Effector memory CD8-positive, alpha-beta T cell (primary cell): ENCODE measurements around the gene RNGTT.
"Not testable (repeated sequence)": the region's sequence is repeated elsewhere in the genome, so short reads cannot be mapped to it uniquely, and the experiment has no call there.

Experiments
- ATAC-seq: fragments of 150-1000 bp; cut with Tn5 transposase; replicated peaks from 2 replicates; pipeline ENCODE4 v1.10.0; 2021; ENCODE audit warnings: mild to moderate bottlenecking, moderate library complexity
- DNase-seq, 3 experiments: peaks; one replicate each; pipeline ENCODE4 v3.0.0; 2021
- H3K27ac Mint-ChIP-seq, 2 donors: one replicate each; pipeline ENCODE4 v1.8.0; 2022; ENCODE audit warnings: mild to moderate bottlenecking in 2 of 2, mixed read lengths in 2 of 2, moderate library complexity in 2 of 2
- H3K27me3 Mint-ChIP-seq, 2 donors: one replicate each; pipeline ENCODE4 v1.8.0; 2022; ENCODE audit warnings: mixed read lengths in 2 of 2
- H3K36me3 Mint-ChIP-seq: one replicate; pipeline ENCODE4 v1.8.0; 2022; ENCODE audit warnings: mild to moderate bottlenecking, moderate library complexity, mixed read lengths; ENCODE audit not compliant: insufficient read depth
- H3K4me1 Mint-ChIP-seq, 2 donors: one replicate each; pipeline ENCODE4 v1.8.0; 2022; ENCODE audit warnings: low read depth in 2 of 2, mixed read lengths in 2 of 2
- H3K4me3 Mint-ChIP-seq, 2 donors: one replicate each; pipeline ENCODE4 v1.8.0; 2022; ENCODE audit warnings: mild to moderate bottlenecking in 2 of 2, mixed read lengths in 2 of 2, moderate library complexity in 2 of 2
- H3K9me3 Mint-ChIP-seq, 2 donors: one replicate each; pipeline ENCODE4 v1.8.0; 2022; ENCODE audit warnings: mixed read lengths in 2 of 2

The RNGTT gene

DNA sequence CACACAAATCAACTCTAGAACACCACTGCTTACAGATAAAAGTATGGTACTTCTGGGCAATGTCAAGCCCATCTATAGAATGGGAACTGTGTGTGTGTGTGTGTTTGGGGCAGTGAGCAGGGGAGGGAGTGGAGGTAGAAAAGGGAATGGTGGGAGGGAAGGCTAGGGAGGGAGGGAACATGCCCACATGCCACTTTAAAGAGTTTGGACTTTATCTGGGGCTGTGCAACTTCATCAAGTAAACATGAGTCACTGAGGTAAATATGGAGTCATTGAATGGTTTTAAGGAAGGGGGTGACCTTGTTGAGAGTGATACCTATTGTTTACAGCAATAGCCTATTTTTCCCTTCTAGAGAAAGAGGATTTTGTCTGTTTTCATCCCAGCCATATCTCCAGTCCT is 22.5 kb upstream of the RNGTT start:
- Mint-ChIP-seq H3K36me3 (peaks cover 3% of the 10 kb centered on the region), H3K27me3 (no peaks in the 10 kb centered on the region), H3K27ac (no peak overlapping the region), H3K9me3 (no peaks in the 10 kb centered on the region), H3K4me3 (no peak overlapping the region), H3K4me1 (no peaks in the 10 kb centered on the region)
- no peak for DNase-seq
- ATAC-seq: no peak

DNA sequence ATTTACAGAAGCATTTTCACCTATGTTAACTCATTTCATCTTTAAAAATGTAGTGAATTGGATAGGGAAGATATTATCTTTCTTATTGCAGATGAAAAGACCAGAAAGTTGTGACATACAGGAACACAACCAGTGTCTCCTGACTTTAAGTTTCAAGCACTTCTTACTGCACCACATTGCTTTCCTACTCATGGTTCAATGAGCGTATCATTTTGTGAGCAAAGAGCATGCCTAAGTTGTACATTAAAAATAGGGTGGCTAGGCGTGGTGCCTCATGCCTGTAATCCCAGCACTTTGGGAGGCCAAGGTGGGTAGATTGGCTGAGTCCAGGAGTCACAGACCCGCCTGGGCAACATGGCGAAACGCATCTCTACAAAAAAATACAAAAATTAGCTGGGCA is 21.2 kb upstream of the RNGTT start:
- no peaks in the 10 kb centered on the region for H3K9me3 Mint-ChIP-seq
- no peak overlapping the region for H3K4me3 Mint-ChIP-seq
- H3K27ac Mint-ChIP-seq: no peak overlapping the region
- H3K4me1 Mint-ChIP-seq: no peaks in the 10 kb centered on the region
- no peak for DNase-seq
- no peak for ATAC-seq
- no peaks in the 10 kb centered on the region for H3K27me3 Mint-ChIP-seq
- peaks cover 3% of the 10 kb centered on the region for H3K36me3 Mint-ChIP-seq

DNA sequence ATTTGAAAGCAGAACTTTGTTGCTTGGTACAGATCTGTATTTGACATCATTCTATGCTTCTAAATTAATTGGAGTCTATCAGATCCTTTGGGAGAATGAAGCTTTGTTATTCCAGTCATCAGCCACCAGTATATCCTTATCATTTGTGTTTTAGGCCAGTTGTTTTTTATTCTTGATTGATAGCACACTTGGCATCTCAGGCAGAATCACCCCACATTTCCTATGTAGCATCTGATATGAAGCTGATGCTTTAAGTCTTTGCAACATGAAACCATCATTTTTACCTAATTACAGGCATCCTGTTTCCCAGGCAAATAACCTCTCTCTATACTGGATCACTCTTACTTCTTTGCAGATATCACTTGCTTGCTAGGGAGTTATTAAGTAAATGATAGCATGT is 20.7 kb upstream of the RNGTT start:
- no peak overlapping the region for H3K4me3 Mint-ChIP-seq
- H3K9me3 Mint-ChIP-seq: no peaks in the 10 kb centered on the region
- DNase-seq: no peak
- no peak for ATAC-seq
- no peak overlapping the region for H3K27ac Mint-ChIP-seq
- H3K27me3 Mint-ChIP-seq: no peaks in the 10 kb centered on the region
- no peaks in the 10 kb centered on the region for H3K4me1 Mint-ChIP-seq
- peaks cover 3% of the 10 kb centered on the region for H3K36me3 Mint-ChIP-seq

DNA sequence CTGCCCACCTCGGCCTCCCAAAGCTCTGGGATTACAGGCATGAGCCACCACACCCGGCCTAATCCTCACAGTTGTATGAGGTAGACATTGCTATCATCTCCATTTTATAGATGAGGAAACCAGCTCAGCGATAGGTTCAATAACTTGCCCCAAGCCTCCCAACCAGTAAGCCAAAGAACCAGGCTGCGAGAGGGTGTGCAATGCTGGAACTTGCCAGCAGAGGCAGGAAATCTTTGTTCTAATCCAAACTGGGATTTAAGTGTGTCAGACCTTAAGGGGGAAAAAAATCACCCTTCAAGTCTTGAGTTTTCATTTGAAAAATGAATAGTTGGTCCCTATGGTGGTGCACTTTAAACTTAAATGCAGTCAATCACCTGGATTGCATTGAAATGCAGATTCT is 20.1 kb upstream of the RNGTT start:
- no peaks in the 10 kb centered on the region for H3K27me3 Mint-ChIP-seq
- no peaks in the 10 kb centered on the region for H3K4me1 Mint-ChIP-seq
- H3K36me3 Mint-ChIP-seq: peaks cover 3% of the 10 kb centered on the region
- H3K9me3 Mint-ChIP-seq: no peaks in the 10 kb centered on the region
- DNase-seq (no peak), ATAC-seq (no peak)
- H3K27ac Mint-ChIP-seq: no peak overlapping the region
- H3K4me3 Mint-ChIP-seq: no peak overlapping the region

DNA sequence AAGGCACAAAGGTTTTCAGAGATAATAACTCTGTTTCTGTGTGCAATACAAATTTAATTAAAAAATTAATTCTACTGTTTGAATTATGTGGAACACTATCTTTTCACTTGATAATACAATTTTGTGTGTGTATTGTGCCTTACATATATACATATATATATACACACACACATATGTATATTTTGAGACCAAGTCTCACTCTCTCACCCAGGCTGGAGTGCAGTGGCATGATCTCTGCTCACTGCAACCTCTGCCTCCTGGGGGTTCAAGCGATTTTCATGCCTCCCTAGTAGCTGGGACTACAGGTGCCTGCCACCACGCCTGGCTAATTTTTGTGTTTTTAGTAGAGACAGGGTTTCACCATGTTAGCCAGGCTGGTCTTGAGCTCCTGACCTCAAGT is 19.7 kb upstream of the RNGTT start:
- not testable (repeated sequence) for H3K27me3 Mint-ChIP-seq, H3K9me3 Mint-ChIP-seq, ATAC-seq, H3K4me1 Mint-ChIP-seq, H3K4me3 Mint-ChIP-seq, H3K27ac Mint-ChIP-seq, DNase-seq, H3K36me3 Mint-ChIP-seq

DNA sequence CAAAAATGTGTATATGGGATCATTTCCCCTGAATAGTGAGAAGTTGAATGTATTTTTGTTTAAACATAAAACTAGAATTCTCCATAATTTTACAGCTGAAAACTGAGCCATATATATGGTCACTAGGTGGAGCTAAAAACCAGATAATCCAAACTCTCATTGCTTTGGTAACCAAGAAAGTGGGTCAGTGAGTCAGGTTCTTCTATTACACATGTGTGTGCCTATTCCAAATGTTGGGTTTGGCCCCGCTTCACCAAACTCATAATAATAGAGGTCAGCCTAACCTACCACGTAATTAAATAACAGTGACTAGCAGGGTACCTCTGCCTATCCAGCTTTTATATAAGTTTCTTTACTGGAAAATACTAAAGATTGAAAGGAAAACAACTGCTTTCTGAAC is 19.3 kb upstream of the RNGTT start:
- peaks cover 3% of the 10 kb centered on the region for H3K36me3 Mint-ChIP-seq
- no peaks in the 10 kb centered on the region for H3K9me3 Mint-ChIP-seq
- H3K4me3 Mint-ChIP-seq: no peak overlapping the region
- DNase-seq (peak in 2 of 3 experiments; percentile 13 to 18), ATAC-seq (peak; percentile 99)
- H3K4me1 Mint-ChIP-seq: no peaks in the 10 kb centered on the region
- H3K27ac Mint-ChIP-seq: no peak overlapping the region
- H3K27me3 Mint-ChIP-seq: no peaks in the 10 kb centered on the region

DNA sequence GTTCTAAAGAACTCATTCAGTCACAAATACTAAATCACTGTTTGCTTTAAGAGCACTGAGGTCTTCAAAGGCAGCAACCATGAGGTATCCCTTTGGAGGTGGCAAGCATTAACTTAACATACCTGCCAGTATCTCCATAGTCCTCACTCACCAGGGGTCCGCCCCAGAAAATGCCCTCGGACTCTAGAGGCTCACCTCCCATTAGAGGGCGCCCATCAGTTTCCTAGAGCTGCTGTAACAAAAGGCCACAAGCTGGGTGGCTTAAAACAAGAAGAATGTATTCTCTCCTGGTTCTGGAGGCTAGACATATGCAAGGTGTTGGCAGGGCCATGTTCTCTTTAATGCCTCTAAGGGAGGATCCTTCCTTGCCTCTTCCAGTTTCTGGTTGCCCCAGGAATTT is 12.0 kb upstream of the RNGTT start:
- no peak for ATAC-seq
- no peaks in the 10 kb centered on the region for H3K4me1 Mint-ChIP-seq
- DNase-seq: no peak
- no peak overlapping the region for H3K4me3 Mint-ChIP-seq
- H3K9me3 Mint-ChIP-seq: no peaks in the 10 kb centered on the region
- no peaks in the 10 kb centered on the region for H3K27me3 Mint-ChIP-seq
- no peaks in the 10 kb centered on the region for H3K36me3 Mint-ChIP-seq
- H3K27ac Mint-ChIP-seq: no peak overlapping the region

DNA sequence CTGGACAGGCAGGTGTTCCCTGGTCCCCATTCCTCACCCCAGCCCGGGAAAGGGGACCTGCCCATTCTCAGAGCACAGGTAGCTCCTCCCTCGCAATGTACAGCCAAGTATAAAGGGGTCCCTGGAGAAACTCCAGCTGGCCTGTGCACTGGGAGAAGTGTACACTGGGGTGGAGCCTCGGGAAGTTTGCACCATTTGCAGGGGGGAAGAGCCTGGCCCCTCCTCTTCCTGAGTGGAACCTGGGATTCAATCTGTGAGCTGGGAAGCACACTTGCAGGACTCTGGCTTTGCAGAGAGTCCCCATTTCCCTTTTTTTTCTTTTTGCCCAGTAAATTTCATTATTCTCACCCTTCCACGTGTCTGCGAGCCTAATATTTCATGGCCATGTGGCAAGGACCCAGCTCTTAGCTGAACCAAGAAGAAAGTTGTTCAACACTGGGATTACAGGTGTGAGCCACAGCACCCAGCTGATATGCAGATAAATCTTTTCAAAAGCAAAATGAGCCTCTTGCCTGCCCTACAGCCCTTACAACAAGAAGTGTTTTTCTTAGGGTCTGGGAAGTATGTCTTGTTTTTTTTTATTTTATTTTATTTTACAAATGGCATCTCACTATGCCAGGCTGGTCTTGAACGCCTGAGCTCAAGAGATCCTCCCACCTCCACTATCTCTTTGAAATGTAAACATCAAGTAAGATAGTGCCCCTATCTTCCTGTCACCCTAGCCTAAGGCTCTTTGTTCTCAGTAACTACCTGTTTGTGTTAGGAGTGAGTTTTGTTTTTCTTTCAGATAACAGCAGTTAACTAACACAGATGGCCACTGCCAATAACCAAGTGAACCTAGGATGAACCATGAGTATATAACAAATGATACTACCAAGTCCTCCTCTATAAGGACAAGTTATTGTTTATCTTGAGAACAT is 9.3 kb upstream of the RNGTT start:
- H3K9me3 Mint-ChIP-seq: peaks cover 0 to 4% of the 10 kb centered on the region in 2 donors
- H3K27me3 Mint-ChIP-seq: no peaks in the 10 kb centered on the region
- no peaks in the 10 kb centered on the region for H3K36me3 Mint-ChIP-seq
- no peaks in the 10 kb centered on the region for H3K4me1 Mint-ChIP-seq
- no peak overlapping the region for H3K4me3 Mint-ChIP-seq
- no peak overlapping the region for H3K27ac Mint-ChIP-seq
- DNase-seq: no peak
- ATAC-seq: no peak

DNA sequence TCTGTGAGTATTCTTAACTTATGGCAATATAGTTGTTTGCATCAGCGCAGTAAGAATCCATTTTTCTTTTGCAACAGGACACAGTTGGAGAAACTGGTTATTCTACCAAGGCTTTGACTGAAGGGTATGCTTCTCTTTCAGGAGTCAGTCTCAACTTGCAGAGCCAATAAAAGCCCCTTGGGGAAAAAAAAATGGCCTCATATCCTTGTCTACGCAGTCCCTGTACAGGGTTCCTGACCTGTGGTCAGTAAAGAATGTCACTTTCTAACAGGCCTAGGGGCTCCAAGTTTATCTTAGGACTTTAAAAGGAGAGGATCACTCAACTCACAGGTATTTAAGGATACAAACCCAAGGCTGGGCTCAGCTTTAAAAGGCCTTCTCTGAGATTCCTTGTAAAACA is 6.9 kb upstream of the RNGTT start:
- Mint-ChIP-seq H3K36me3 (no peaks in the 10 kb centered on the region), H3K4me1 (no peaks in the 10 kb centered on the region), H3K4me3 (no peak overlapping the region), H3K27ac (no peak overlapping the region), H3K9me3 (peaks cover 0 to 4% of the 10 kb centered on the region in 2 donors), H3K27me3 (no peaks in the 10 kb centered on the region)
- ATAC-seq: no peak
- no peak for DNase-seq

DNA sequence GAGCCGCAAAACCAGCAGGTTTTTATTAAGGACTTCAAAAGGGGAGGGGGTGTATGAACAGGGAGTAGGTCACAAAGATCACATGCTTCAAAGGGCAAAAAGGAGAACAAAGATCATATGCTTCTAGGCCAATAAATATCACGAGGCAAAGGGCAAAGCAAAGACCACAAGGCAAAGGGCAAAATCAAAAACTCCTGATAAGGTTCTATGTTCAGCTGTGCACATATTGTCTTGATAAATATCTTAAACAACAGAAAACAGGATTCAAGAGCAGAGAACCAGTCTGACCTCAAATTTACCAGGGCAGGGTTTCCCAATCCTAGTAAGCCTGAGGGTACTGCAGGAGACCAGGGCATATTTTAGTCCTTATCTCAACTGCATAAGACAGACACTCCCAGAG is 5.8 kb upstream of the RNGTT start:
- H3K4me1 Mint-ChIP-seq: not testable (repeated sequence)

DNA sequence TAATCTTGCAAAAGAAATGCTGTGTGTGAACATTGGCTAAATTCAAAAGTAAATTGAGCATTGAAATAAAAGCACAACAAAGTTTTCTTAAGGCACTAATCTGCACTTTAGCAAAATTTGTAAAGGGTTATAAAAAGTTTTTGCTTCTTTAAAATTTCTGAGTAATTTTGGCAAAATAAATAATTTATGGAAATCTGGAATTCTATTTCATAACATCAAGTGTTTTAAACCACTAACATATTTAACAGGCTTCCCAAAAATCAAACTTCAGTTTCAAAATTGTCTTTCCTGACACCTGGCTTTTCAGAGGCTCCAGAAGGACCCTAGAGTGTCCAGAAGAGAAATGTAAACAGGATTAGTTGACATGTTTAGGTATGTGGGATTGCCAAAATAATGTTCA is 4.5 kb upstream of the RNGTT start:
- Mint-ChIP-seq H3K9me3 (peaks cover 0 to 4% of the 10 kb centered on the region in 2 donors), H3K4me3 (no peak overlapping the region), H3K27me3 (no peaks in the 10 kb centered on the region), H3K4me1 (peaks cover 10 to 17% of the 10 kb centered on the region in 2 donors), H3K36me3 (peaks cover 12% of the 10 kb centered on the region), H3K27ac (no peak overlapping the region)
- DNase-seq: no peak
- ATAC-seq: no peak

More for the DNA sequence above, 5.8 kb upstream of the RNGTT start:
- H3K9me3 Mint-ChIP-seq, DNase-seq, H3K27ac Mint-ChIP-seq, ATAC-seq, H3K4me3 Mint-ChIP-seq, H3K27me3 Mint-ChIP-seq, H3K36me3 Mint-ChIP-seq: not testable (repeated sequence)

DNA sequence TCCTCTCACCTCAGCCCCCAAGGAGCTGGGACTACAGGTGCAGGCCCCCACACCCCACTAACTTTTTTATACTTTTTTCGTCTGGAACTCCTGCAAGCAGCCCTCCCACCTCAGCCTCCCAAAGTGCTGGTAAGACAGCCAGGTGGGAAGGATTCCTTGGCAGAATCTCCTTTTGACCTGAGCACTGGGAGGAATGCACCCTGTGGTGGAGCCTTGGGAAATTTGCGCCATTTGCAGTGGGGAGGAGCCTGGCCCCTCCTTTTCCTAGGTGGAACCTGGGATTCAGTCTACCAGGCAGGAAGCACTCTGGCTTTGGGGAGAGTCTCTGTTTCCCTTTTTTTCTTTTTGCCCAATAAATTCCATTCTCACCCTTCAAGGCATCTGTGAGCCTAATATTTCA is 2.3 kb upstream of the RNGTT start:
- H3K4me3 Mint-ChIP-seq: no peak overlapping the region
- no peak overlapping the region for H3K27ac Mint-ChIP-seq
- H3K36me3 Mint-ChIP-seq: peaks cover 12% of the 10 kb centered on the region

DNA sequence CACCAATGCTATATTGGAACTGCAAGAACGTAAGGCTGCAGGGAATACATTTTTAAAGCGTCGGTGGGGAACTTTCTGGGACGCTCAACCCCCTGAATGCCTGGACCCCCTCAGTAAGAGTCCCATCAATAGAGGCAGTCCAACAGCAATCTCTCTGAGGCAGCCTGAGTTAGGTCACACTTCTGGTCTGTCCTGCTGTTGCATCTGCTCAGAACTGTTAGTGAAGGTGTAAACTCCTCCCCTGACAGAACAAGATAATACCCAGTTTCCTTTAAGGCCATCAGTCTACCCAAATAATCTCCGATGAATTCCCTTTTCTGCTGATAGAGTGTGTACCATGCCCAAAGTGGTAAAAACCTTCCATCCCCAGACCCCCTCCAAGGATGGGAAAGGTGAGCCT is 1.1 kb upstream of the RNGTT start:
- no peak for ATAC-seq
- no peak for DNase-seq
- Mint-ChIP-seq H3K27me3 (no peaks in the 10 kb centered on the region), H3K4me1 (peaks cover 24 to 25% of the 10 kb centered on the region in 2 donors), H3K9me3 (peaks cover 0 to 4% of the 10 kb centered on the region in 2 donors), H3K4me3 (peak overlapping the region; percentile 96 to 97), H3K27ac (no peak overlapping the region), H3K36me3 (peaks cover 12% of the 10 kb centered on the region)

More for the DNA sequence above, 2.3 kb upstream of the RNGTT start:
- H3K4me1 Mint-ChIP-seq: peaks cover 19% of the 10 kb centered on the region in 2 donors
- DNase-seq (no peak), ATAC-seq (no peak)
- H3K9me3 Mint-ChIP-seq: peaks cover 0 to 4% of the 10 kb centered on the region in 2 donors
- no peaks in the 10 kb centered on the region for H3K27me3 Mint-ChIP-seq

DNA sequence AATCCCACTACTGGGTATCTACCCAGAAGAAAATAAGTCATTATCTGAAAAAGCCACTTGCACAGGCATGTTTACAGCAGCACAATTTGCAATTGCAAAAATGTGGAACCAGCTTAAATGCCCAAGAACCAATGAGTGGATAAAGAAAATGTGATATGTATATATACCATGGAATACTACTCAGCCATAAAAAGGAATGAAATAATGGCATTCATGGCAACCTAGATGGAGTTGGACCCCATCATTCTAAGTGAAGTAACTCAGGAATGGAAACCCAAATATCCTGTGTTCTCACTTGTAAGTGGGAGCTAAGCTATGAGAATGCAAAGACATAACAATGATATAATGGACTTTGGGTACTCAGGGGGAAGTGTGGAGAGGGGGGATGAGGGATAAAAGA is 4.6 kb downstream of the RNGTT start:
- no peak overlapping the region for H3K4me3 Mint-ChIP-seq
- DNase-seq (no peak), ATAC-seq (no peak)
- H3K9me3 Mint-ChIP-seq: peaks cover 0 to 4% of the 10 kb centered on the region in 2 donors
- peaks cover 13% of the 10 kb centered on the region for H3K36me3 Mint-ChIP-seq
- no peaks in the 10 kb centered on the region for H3K27me3 Mint-ChIP-seq
- peaks cover 32 to 53% of the 10 kb centered on the region in 2 donors for H3K4me1 Mint-ChIP-seq
- no peak overlapping the region for H3K27ac Mint-ChIP-seq
